Transverse colon (tissue), 4 donors: ENCODE results near the gene AGXT.

Source experiments
- CTCF ChIP-seq, 5 experiments: fragments of 200-600 bp in 3 of 5; fragments of 450-650 bp in 2 of 5; sonication (generic) in 3 of 5; IDR thresholded peaks; 1 replicate in 2 of 5; 2 replicates in 3 of 5; pipeline ENCODE4 v1.5.1; 2016 to 2017; ENCODE audit warnings: antibody characterized with exemption in 5 of 5, inconsistent platforms in 3 of 5, mild to moderate bottlenecking in 2 of 5, moderate library complexity in 1 of 5
- EP300 ChIP-seq: sonication (generic); formaldehyde crosslinking; IDR thresholded peaks from one replicate; pipeline ENCODE4 v1.6.1; 2017; ENCODE audit warnings: antibody characterized with exemption, low read depth
- POLR2A ChIP-seq: fragments of 450-650 bp; IDR thresholded peaks from one replicate; pipeline ENCODE4 v1.6.1; 2016; ENCODE audit warnings: antibody characterized with exemption, mild to moderate bottlenecking, moderate library complexity
- POLR2AphosphoS5 ChIP-seq, 3 donors: sonication (generic); formaldehyde crosslinking; IDR thresholded peaks; one replicate each; pipeline ENCODE4 v1.6.1; 2016; ENCODE audit warnings: antibody characterized with exemption in 3 of 3

DNA sequence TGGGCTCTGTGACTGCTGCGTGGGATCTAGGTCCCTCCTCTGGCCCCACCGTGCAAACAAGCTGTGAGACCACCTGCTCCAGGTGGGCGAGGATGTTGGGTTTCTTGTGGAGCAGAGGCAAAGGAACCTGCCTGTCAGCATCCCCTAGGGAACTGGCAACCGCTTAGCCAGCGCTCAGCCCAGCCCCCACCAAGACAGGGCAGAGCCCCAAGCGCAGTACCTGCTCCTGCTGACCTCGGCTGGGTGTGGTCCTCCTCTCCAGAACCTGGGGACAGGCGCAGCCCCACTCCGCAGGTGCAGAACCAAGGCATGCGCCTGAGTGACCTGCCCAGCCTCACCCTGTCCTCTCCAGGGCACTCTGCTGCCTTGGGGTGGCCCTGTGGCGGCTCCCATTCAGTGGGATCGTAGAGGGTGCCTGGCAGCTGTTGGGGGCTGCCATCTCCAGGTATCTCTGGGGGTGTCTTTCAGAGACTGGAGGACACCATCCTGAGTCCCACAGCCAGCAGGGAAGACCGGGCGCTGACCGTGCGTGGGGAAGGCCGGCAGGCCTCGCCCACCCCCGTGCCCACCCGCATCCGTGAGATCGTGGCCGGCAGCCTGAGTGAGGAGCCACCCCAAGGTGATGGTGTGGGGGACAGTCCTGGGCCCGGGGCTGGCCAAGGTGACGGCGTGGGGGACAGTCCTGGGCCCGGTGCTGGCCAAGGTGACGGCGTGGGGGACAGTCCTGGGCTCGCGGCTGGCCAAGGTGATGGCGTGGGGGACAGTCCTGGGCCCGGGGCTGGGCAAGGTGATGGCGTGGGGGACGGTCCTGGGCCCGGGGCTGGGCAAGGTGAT is 49.9 kb downstream of the AGXT start:
- TF ChIP-seq POLR2AphosphoS5 (IDR thresholded peaks at IDR 0.05) = no peak
- TF ChIP-seq CTCF (IDR thresholded peaks at IDR 0.05) = no peak
- no peak for TF ChIP-seq POLR2A
- TF ChIP-seq EP300 = no peak
